Measurements from ENCODE around the gene GNPTAB.

GNPTAB gene

GRCh38 chr12:101696251-101697196 lies 134.2 kb downstream of the GNPTAB start:
- no peak for DNase-seq (ENCODE audit: low read depth)

GRCh38 chr12:101695706-101696105 lies 135.1 kb downstream of the GNPTAB start:
- DNase-seq (ENCODE audit: low read depth), result no peak

Data from activated T-helper 1 cell treated with Interleukin-2 at 50 U/mL for 16 hours (primary cell).